Activated T-cell treated with anti-CD3 and anti-CD28 coated beads, Interleukin-2, amount 50 U/mL, for 72 hours (primary cell): ENCODE measurements around the gene KCNT1. TPM values are rescaled to one million over a fixed set of nuclear protein-coding genes. Genes with fewer than 3 reads are reported as not detected.

Experiments used
- ATAC-seq, 2 donors: fragments of 150-1000 bp; cut with Tn5 transposase; replicated peaks in 1 of 2; 2 replicates each; pipeline ENCODE4 v1.10.0; 2021; ENCODE audit warnings: moderate library complexity in 2 of 2, mild to moderate bottlenecking in 1 of 2
- DNase-seq, 2 donors: peaks; one replicate each; pipeline ENCODE4 v3.0.0; 2021 to 2022; ENCODE audit warnings: mixed read lengths in 1 of 2
- H3K27ac Mint-ChIP-seq: one replicate; pipeline ENCODE4 v1.8.0; 2022; ENCODE audit warnings: mild to moderate bottlenecking, moderate library complexity, mixed read lengths
- H3K27me3 Mint-ChIP-seq: one replicate; pipeline ENCODE4 v1.8.0; 2022; ENCODE audit warnings: low read depth, mixed read lengths
- H3K36me3 Mint-ChIP-seq, 2 donors: one replicate each; pipeline ENCODE4 v1.8.0; 2022; ENCODE audit warnings: mixed read lengths in 2 of 2, mild to moderate bottlenecking in 1 of 2; ENCODE audit not compliant: insufficient read depth in 2 of 2
- H3K4me1 Mint-ChIP-seq: one replicate; pipeline ENCODE4 v1.8.0; 2022; ENCODE audit warnings: low read depth, mixed read lengths
- H3K4me3 Mint-ChIP-seq, 2 donors: one replicate each; pipeline ENCODE4 v1.8.0; 2022; ENCODE audit warnings: mild to moderate bottlenecking in 2 of 2, mixed read lengths in 2 of 2, moderate library complexity in 2 of 2
- H3K9me3 Mint-ChIP-seq, 2 donors: one replicate each; pipeline ENCODE4 v1.8.0; 2022; ENCODE audit warnings: mixed read lengths in 2 of 2
- total RNA-seq, 2 donors: library from RNA; stranded (reverse); gene quantifications; one replicate each; pipeline ENCODE4 v1.2.3, GENCODE V29; 2022

KCNT1 gene
- total RNA-seq, 2 donors from 2014 or later: not detected

- no peaks in the 10 kb centered on the region for H3K4me1 Mint-ChIP-seq
- DNase-seq (no peak), ATAC-seq (no peak)
- H3K27me3 Mint-ChIP-seq: no peaks in the 10 kb centered on the region
- no peak overlapping the region for H3K27ac Mint-ChIP-seq
- no peak overlapping the region for H3K4me3 Mint-ChIP-seq
- H3K9me3 Mint-ChIP-seq: peaks cover 0 to 6% of the 10 kb centered on the region in 2 donors
- no peaks in the 10 kb centered on the region for H3K36me3 Mint-ChIP-seq
Observed at GRCh38 chr9:135766251-135766650, 64.3 kb downstream of the KCNT1 start.

GRCh38 chr9:135766707-135767106 is 64.7 kb downstream of the KCNT1 start:
- DNase-seq: no peak
- no peak for ATAC-seq
- no peak overlapping the region for H3K27ac Mint-ChIP-seq
- H3K9me3 Mint-ChIP-seq: peaks cover 0 to 6% of the 10 kb centered on the region in 2 donors
- H3K4me1 Mint-ChIP-seq: no peaks in the 10 kb centered on the region
- H3K4me3 Mint-ChIP-seq: no peak overlapping the region
- no peaks in the 10 kb centered on the region for H3K27me3 Mint-ChIP-seq
- no peaks in the 10 kb centered on the region for H3K36me3 Mint-ChIP-seq

GRCh38 chr9:135768516-135769218 is 66.7 kb downstream of the KCNT1 start:
- ATAC-seq (no peak), DNase-seq (no peak)
- Mint-ChIP-seq H3K4me1 (no peaks in the 10 kb centered on the region), H3K4me3 (no peak overlapping the region), H3K27ac (no peak overlapping the region), H3K9me3 (peaks cover 0 to 6% of the 10 kb centered on the region in 2 donors), H3K36me3 (no peaks in the 10 kb centered on the region), H3K27me3 (no peaks in the 10 kb centered on the region)

- Mint-ChIP-seq H3K36me3 (no peaks in the 10 kb centered on the region), H3K4me3 (no peak overlapping the region), H3K27ac (no peak overlapping the region), H3K9me3 (peaks cover 0 to 6% of the 10 kb centered on the region in 2 donors), H3K4me1 (no peaks in the 10 kb centered on the region), H3K27me3 (no peaks in the 10 kb centered on the region)
- no peak for DNase-seq
- ATAC-seq: no peak
Observed at GRCh38 chr9:135769489-135770202, 67.7 kb downstream of the KCNT1 start.

GRCh38 chr9:135770203-135770535 is 68.2 kb downstream of the KCNT1 start:
- DNase-seq (no peak), ATAC-seq (peak in 1 of 2 donors; percentile 23)
- no peaks in the 10 kb centered on the region for H3K36me3 Mint-ChIP-seq
- no peaks in the 10 kb centered on the region for H3K4me1 Mint-ChIP-seq
- H3K27me3 Mint-ChIP-seq: no peaks in the 10 kb centered on the region
- no peak overlapping the region for H3K27ac Mint-ChIP-seq
- H3K4me3 Mint-ChIP-seq: no peak overlapping the region
- peaks cover 0 to 6% of the 10 kb centered on the region in 2 donors for H3K9me3 Mint-ChIP-seq

GRCh38 chr9:135770771-135771170 is 68.8 kb downstream of the KCNT1 start:
- H3K36me3 Mint-ChIP-seq: no peaks in the 10 kb centered on the region
- H3K27me3 Mint-ChIP-seq: no peaks in the 10 kb centered on the region
- no peak overlapping the region for H3K4me3 Mint-ChIP-seq
- peaks cover 0 to 5% of the 10 kb centered on the region in 2 donors for H3K9me3 Mint-ChIP-seq
- DNase-seq (no peak), ATAC-seq (no peak)
- no peaks in the 10 kb centered on the region for H3K4me1 Mint-ChIP-seq
- no peak overlapping the region for H3K27ac Mint-ChIP-seq

GRCh38 chr9:135771401-135772051 is 69.5 kb downstream of the KCNT1 start:
- Mint-ChIP-seq H3K36me3 (no peaks in the 10 kb centered on the region), H3K4me1 (no peaks in the 10 kb centered on the region), H3K27ac (no peak overlapping the region), H3K27me3 (no peaks in the 10 kb centered on the region), H3K4me3 (no peak overlapping the region), H3K9me3 (no peaks in the 10 kb centered on the region)
- DNase-seq: no peak
- ATAC-seq: peak in 1 of 2 donors; percentile 11

GRCh38 chr9:135772056-135772646 is 70.2 kb downstream of the KCNT1 start:
- no peaks in the 10 kb centered on the region for H3K9me3 Mint-ChIP-seq
- ATAC-seq: peak in 1 of 2 donors; percentile 31

GRCh38 chr9:135772702-135773493 is 70.9 kb downstream of the KCNT1 start:
- H3K27ac Mint-ChIP-seq: no peak overlapping the region
- DNase-seq (no peak), ATAC-seq (no peak)
- no peaks in the 10 kb centered on the region for H3K4me1 Mint-ChIP-seq
- no peaks in the 10 kb centered on the region for H3K27me3 Mint-ChIP-seq
- no peaks in the 10 kb centered on the region for H3K36me3 Mint-ChIP-seq
- H3K9me3 Mint-ChIP-seq: no peaks in the 10 kb centered on the region
- no peak overlapping the region for H3K4me3 Mint-ChIP-seq

More at GRCh38 chr9:135772056-135772646, 70.2 kb downstream of the KCNT1 start:
- peak in 1 of 2 donors; percentile 12 for DNase-seq
- Mint-ChIP-seq H3K4me1 (no peaks in the 10 kb centered on the region), H3K27me3 (no peaks in the 10 kb centered on the region), H3K27ac (no peak overlapping the region), H3K36me3 (no peaks in the 10 kb centered on the region), H3K4me3 (no peak overlapping the region)

GRCh38 chr9:135773530-135774238 is 71.7 kb downstream of the KCNT1 start:
- H3K4me3 Mint-ChIP-seq: no peak overlapping the region
- ATAC-seq (no peak), DNase-seq (no peak)
- no peak overlapping the region for H3K27ac Mint-ChIP-seq
- H3K27me3 Mint-ChIP-seq: no peaks in the 10 kb centered on the region
- no peaks in the 10 kb centered on the region for H3K9me3 Mint-ChIP-seq
- H3K36me3 Mint-ChIP-seq: no peaks in the 10 kb centered on the region
- no peaks in the 10 kb centered on the region for H3K4me1 Mint-ChIP-seq

- no peak overlapping the region for H3K4me3 Mint-ChIP-seq
- DNase-seq: no peak
- H3K27ac Mint-ChIP-seq: no peak overlapping the region
- H3K27me3 Mint-ChIP-seq: no peaks in the 10 kb centered on the region
- no peak for ATAC-seq
- H3K9me3 Mint-ChIP-seq: no peaks in the 10 kb centered on the region
- no peaks in the 10 kb centered on the region for H3K4me1 Mint-ChIP-seq
- H3K36me3 Mint-ChIP-seq: no peaks in the 10 kb centered on the region
Observed at GRCh38 chr9:135774239-135774747, 72.3 kb downstream of the KCNT1 start.
